ENCODE data around the gene NIPAL3. TPM values are rescaled to one million over a fixed set of nuclear protein-coding genes. Genes with fewer than 3 reads are reported as not detected.

The NIPAL3 gene
- total RNA-seq, 1 experiment from 2014 or later = 7.7 TPM

GRCh38 chr1:24481843-24482610 lies 66.4 kb downstream of the NIPAL3 start:
- H3K23me2 ChIP-seq (ENCODE audit: insufficient read length, low read depth, low read length, poor library complexity, severe bottlenecking) = no peaks in the 10 kb centered on the region
- Mint-ChIP-seq H3K36me3 (ENCODE audit: insufficient read depth in 1 of 3, low read depth in 3 of 3) (no peaks in the 10 kb centered on the region; a peak in 1 of 7 replicates), H3K9me3 (no peaks in the 10 kb centered on the region), H3K27ac (peak overlapping the region in 2 of 3 experiments; percentile 55 to 61; a peak in 1 of 7 replicates), H3K27me3 (ENCODE audit: low read depth) (no peaks in the 10 kb centered on the region), H3K4me1 (peaks cover 12 to 15% of the 10 kb centered on the region in 2 experiments), H3K4me3 (no peak overlapping the region)
- H3K4me2 ChIP-seq (ENCODE audit: insufficient read depth, insufficient read length, low read length) = no peak overlapping the region
- H4K8ac ChIP-seq (replicated peaks; ENCODE audit: insufficient read length, low read depth, low read length) = no peak overlapping the region
- no peak overlapping the region for H2AK5ac ChIP-seq (ENCODE audit: insufficient read length, low read length)
- H3K79me2 ChIP-seq (ENCODE audit: insufficient read depth, low read length) = no peaks in the 10 kb centered on the region
- no peak overlapping the region for H3K56ac ChIP-seq (ENCODE audit: insufficient read length, low read depth, low read length)
- peaks cover 4% of the 10 kb centered on the region; the same call in 1 of the 2 replicates for H3K4me1 ChIP-seq (ENCODE audit: insufficient read depth, low read length)
- H3K14ac ChIP-seq (ENCODE audit: insufficient read depth, low read length) = no peak overlapping the region
- no peaks in the 10 kb centered on the region for H3K9me3 ChIP-seq (ENCODE audit: control insufficient read depth, low read depth, low read length)
- no peak overlapping the region for H2BK5ac ChIP-seq (ENCODE audit: insufficient read length, low read length)
- H3K27me3 ChIP-seq (ENCODE audit: insufficient read depth, low read length) = no peaks in the 10 kb centered on the region
- no peak overlapping the region for H2BK120ac ChIP-seq (ENCODE audit: low read depth, low read length, poor library complexity, severe bottlenecking)
- no peak overlapping the region for H4K91ac ChIP-seq (ENCODE audit: insufficient read length, low read depth, low read length)
- TF ChIP-seq, protein P1, sequence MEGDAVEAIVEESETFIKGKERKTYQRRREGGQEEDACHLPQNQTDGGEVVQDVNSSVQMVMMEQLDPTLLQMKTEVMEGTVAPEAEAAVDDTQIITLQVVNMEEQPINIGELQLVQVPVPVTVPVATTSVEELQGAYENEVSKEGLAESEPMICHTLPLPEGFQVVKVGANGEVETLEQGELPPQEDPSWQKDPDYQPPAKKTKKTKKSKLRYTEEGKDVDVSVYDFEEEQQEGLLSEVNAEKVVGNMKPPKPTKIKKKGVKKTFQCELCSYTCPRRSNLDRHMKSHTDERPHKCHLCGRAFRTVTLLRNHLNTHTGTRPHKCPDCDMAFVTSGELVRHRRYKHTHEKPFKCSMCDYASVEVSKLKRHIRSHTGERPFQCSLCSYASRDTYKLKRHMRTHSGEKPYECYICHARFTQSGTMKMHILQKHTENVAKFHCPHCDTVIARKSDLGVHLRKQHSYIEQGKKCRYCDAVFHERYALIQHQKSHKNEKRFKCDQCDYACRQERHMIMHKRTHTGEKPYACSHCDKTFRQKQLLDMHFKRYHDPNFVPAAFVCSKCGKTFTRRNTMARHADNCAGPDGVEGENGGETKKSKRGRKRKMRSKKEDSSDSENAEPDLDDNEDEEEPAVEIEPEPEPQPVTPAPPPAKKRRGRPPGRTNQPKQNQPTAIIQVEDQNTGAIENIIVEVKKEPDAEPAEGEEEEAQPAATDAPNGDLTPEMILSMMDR (conservative IDR thresholded peaks at IDR 0.05) = no peak
- H3K79me1 ChIP-seq (ENCODE audit: insufficient read depth, low read depth, low read length, poor library complexity, severe bottlenecking) = no peaks in the 10 kb centered on the region
- no peak overlapping the region for H3K27ac ChIP-seq (ENCODE audit: insufficient read length, low read depth, low read length)
- no peak overlapping the region for H3K4ac ChIP-seq (ENCODE audit: low read depth, low read length)
- no peak overlapping the region for H3K23ac ChIP-seq (ENCODE audit: insufficient read length, low read depth, low read length)
- H3K9ac ChIP-seq (ENCODE audit: extremely low read depth, insufficient read length, low read length) = no peak overlapping the region
- no peak overlapping the region for H3T11ph ChIP-seq (ENCODE audit: low read length)
- no peak overlapping the region for H2BK15ac ChIP-seq (ENCODE audit: low read depth, low read length)
- no peak overlapping the region for H2BK20ac ChIP-seq (ENCODE audit: low read depth, low read length, poor library complexity, severe bottlenecking)
- no peaks in the 10 kb centered on the region for H4K20me1 ChIP-seq (ENCODE audit: control insufficient read depth, insufficient read depth, insufficient read length)
- no peak overlapping the region for H2BK12ac ChIP-seq (ENCODE audit: insufficient read length, low read depth, low read length)
- no peak overlapping the region for H2AFZ ChIP-seq (ENCODE audit: low read length)
- no peak overlapping the region for H4K5ac ChIP-seq (ENCODE audit: insufficient read length, low read depth, low read length)
- no peak overlapping the region for H3K18ac ChIP-seq (ENCODE audit: insufficient read length, low read depth, low read length)
- DNase-seq = no peak
- WGBS (ENCODE audit: extremely low coverage, insufficient read length, low lambda C conversion rate) = no CpG with 5 or more reads among the region's 16 CpGs

Measured in H9 (cell line).